Small intestine (tissue), 7 donors: ENCODE data around the gene RNF115. TPM values are rescaled to one million over a fixed set of nuclear protein-coding genes. Genes with fewer than 3 reads are reported as not detected.
A peak's percentile ranks its signal among the peaks of the same experiment; 100 is the strongest.

ENCODE experiments used
- DNase-seq, 2 donors: peaks; one replicate each; pipeline versions ENCODE4 v3.0.0 to v3.0.0-alpha.2; 2013
- FAIRE-seq: peaks from 2 replicates; lab custom pipeline; 2012; peaks lifted over from hg19 to GRCh38; lab: Jason Lieb, UNC
- H3K27ac ChIP-seq, 3 donors: one replicate each; pipeline ENCODE4 v1.5.1; 2013; ENCODE audit warnings: low read length in 2 of 3, mild to moderate bottlenecking in 2 of 3, control low read depth in 1 of 3, inconsistent platforms in 1 of 3, low read depth in 1 of 3, moderate library complexity in 1 of 3
- H3K27me3 ChIP-seq, 3 donors: one replicate each; pipeline ENCODE4 v1.6.1; 2013; ENCODE audit warnings: low read length in 3 of 3, inconsistent platforms in 1 of 3; ENCODE audit not compliant: control insufficient read depth in 3 of 3, insufficient read depth in 3 of 3
- H3K36me3 ChIP-seq, 3 donors: one replicate each; pipeline ENCODE4 v1.6.1; 2013; ENCODE audit warnings: low read length in 3 of 3, inconsistent platforms in 1 of 3, low read depth in 1 of 3, mild to moderate bottlenecking in 1 of 3, moderate library complexity in 1 of 3; ENCODE audit not compliant: control insufficient read depth in 3 of 3, insufficient read depth in 2 of 3
- H3K4me1 ChIP-seq, 3 donors: one replicate each; pipeline ENCODE4 v1.6.1; 2013; ENCODE audit warnings: low read length in 2 of 3, inconsistent platforms in 1 of 3, low read depth in 1 of 3, mild to moderate bottlenecking in 1 of 3, moderate library complexity in 1 of 3; ENCODE audit not compliant: control insufficient read depth in 3 of 3, insufficient read depth in 2 of 3
- H3K4me3 ChIP-seq, 3 donors: one replicate each; pipeline ENCODE4 v1.5.1; 2013; ENCODE audit warnings: low read length in 3 of 3, control low read depth in 1 of 3, inconsistent platforms in 1 of 3, low read depth in 1 of 3, mild to moderate bottlenecking in 1 of 3, moderate library complexity in 1 of 3
- H3K9me3 ChIP-seq, 2 donors: one replicate each; pipeline ENCODE4 v1.6.1; 2013; ENCODE audit warnings: low read depth in 1 of 2, low read length in 1 of 2; ENCODE audit not compliant: control insufficient read depth in 2 of 2, insufficient read depth in 1 of 2
- WGBS, 3 donors: extraction: QIAGEN DNeasy Blood & Tissue Kit; methylation state at CpG; one replicate each; pipeline ENCODE4 v1.1.7; 2013; 5-methylcytosine and 5-hydroxymethylcytosine counted together
- polyA plus RNA-seq, 4 donors: library from polyadenylated mRNA; stranded (reverse) in 3 of 4; unstranded in 1 of 4; fragments of 200-250 nt in 3 of 4; fragments of 120-200 nt in 1 of 4; gene quantifications; one replicate each; pipeline versions ENCODE4 v1.2.1 to v1.2.3, GENCODE V29; 2013
- donor health status: healthy with polysubstance abuse.
- donor health status: control.
- donor health status: control.
- donor health status: Bipolar disorder and iron deficiency.
- donor health status: healthy.

The RNF115 gene
- polyA plus RNA-seq, 4 donors = 2.7 to 12.3 (median 4.0) TPM

DNA sequence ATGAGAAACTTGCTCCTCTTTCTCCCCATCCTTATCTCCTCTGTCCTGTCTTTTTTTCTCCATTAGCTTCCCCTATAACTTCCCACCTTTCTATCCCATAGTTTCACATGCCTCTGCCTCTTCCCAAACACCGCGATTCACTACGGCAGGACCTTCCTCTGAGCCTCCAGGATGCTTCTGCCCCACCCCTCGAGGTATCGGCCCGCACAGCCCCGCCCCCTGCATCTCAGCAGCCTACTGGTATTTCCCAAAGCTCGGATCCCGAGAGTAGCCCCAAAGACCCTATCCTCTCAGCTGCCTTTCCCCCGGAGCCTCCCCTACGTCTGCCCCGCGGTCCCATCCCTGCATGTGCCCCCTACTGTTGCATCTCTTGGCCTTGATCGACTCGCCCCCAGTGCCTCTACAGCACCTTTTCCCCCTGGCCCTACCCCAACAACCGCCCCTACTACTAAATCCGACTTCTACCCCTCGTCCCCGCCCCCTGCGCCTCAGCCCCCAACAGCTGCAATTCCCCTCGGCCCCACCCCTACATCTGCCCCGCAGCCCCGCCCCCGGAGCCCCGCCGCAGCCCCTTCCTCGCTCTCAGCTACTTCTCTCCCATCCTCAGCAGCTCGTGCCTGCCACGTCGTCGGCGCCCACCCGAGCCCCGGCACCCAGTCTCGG lies 34.5 kb upstream of the RNF115 start:
- Histone ChIP-seq H3K36me3 (peaks cover 0 to 32% (median 5%) of the 10 kb centered on the region in 3 donors), H3K27ac (peak overlapping the region; percentile 54 to 89 (median 89)), H3K4me3 (peak overlapping the region; percentile 84), H3K4me1 (peaks cover 2 to 9% (median 6%) of the 10 kb centered on the region in 3 donors), H3K9me3 (no peaks in the 10 kb centered on the region), H3K27me3 (no peaks in the 10 kb centered on the region)
- FAIRE-seq (no peak), DNase-seq (peak; percentile 45 to 55)
- WGBS, 3 donors = 1% methylated on average over 35 of the region's 35 CpGs

GRCh38 chr1:145857170-145857569 lies 33.3 kb upstream of the RNF115 start:
- H3K4me3 ChIP-seq = no peak overlapping the region
- 69 to 93% (median 82%) methylated on average over 4 of the region's 4 CpGs for WGBS, 3 donors
- no peak for FAIRE-seq

GRCh38 chr1:145855426-145855948 lies 31.6 kb upstream of the RNF115 start:
- Histone ChIP-seq H3K27ac (no peak overlapping the region), H3K4me1 (peaks cover 2 to 9% (median 6%) of the 10 kb centered on the region in 3 donors), H3K36me3 (peaks cover 0 to 48% (median 10%) of the 10 kb centered on the region in 3 donors), H3K27me3 (no peaks in the 10 kb centered on the region), H3K9me3 (no peaks in the 10 kb centered on the region), H3K4me3 (no peak overlapping the region)
- 73 to 88% (median 75%) methylated on average over 7 of the region's 7 CpGs for WGBS, 3 donors
- DNase-seq = no peak
- no peak for FAIRE-seq

More at GRCh38 chr1:145857170-145857569, 33.3 kb upstream of the RNF115 start:
- H3K27ac ChIP-seq = no peak overlapping the region
- no peak for DNase-seq
- H3K27me3 ChIP-seq = no peaks in the 10 kb centered on the region
- H3K4me1 ChIP-seq = peaks cover 2 to 9% (median 6%) of the 10 kb centered on the region in 3 donors
- H3K9me3 ChIP-seq = no peaks in the 10 kb centered on the region
- H3K36me3 ChIP-seq = peaks cover 0 to 34% (median 6%) of the 10 kb centered on the region in 3 donors

GRCh38 chr1:145849356-145850160 lies 25.7 kb upstream of the RNF115 start:
- H3K4me1 ChIP-seq = peaks cover 0 to 5% (median 0%) of the 10 kb centered on the region in 3 donors
- 79 to 88% (median 82%) methylated on average over 15 of the region's 15 CpGs for WGBS, 3 donors
- H3K27ac ChIP-seq = peak overlapping the region in 1 of 3 donors; percentile 13
- DNase-seq (no peak), FAIRE-seq (no peak)
- H3K36me3 ChIP-seq = peaks cover 0 to 47% (median 14%) of the 10 kb centered on the region in 3 donors
- H3K9me3 ChIP-seq = no peaks in the 10 kb centered on the region
- H3K4me3 ChIP-seq = no peak overlapping the region
- no peaks in the 10 kb centered on the region for H3K27me3 ChIP-seq

GRCh38 chr1:145847827-145848226 lies 23.9 kb upstream of the RNF115 start:
- H3K9me3 ChIP-seq = no peaks in the 10 kb centered on the region
- DNase-seq (no peak), FAIRE-seq (no peak)
- H3K27ac ChIP-seq = no peak overlapping the region
- WGBS, 3 donors = 76 to 84% (median 84%) methylated on average over 3 of the region's 3 CpGs
- no peak overlapping the region for H3K4me3 ChIP-seq
- no peaks in the 10 kb centered on the region for H3K27me3 ChIP-seq
- peaks cover 3 to 36% (median 10%) of the 10 kb centered on the region in 3 donors for H3K36me3 ChIP-seq
- H3K4me1 ChIP-seq = peaks cover 0 to 5% (median 0%) of the 10 kb centered on the region in 3 donors

DNA sequence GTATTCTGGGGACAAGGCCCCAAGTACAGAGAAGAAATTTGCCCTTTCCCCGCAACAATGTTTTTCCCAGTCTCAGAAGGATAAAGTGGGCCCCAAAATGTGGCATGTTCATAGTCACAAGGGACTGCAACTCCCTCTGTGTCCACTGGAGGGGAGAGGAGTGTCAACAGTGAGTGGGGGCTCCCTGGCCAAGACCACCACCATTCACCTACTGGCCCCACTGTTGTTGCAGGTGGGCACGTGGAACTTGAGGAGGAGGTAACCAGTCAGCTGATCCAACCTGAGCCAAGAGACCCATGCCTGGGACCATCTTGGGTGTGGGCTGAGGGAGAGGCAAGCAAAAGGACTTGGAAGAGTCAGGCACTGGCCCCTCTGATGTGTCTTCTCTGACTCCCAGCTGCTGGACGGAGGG lies 22.3 kb upstream of the RNF115 start:
- peak overlapping the region in 1 of 3 donors; percentile 59 for H3K4me3 ChIP-seq
- peak; percentile 21 to 57 for DNase-seq
- FAIRE-seq = no peak
- 56 to 61% (median 59%) methylated on average over 3 of the region's 3 CpGs for WGBS, 3 donors
- peak overlapping the region in 1 of 3 donors; percentile 57 for H3K27ac ChIP-seq
- peaks cover 0 to 5% (median 0%) of the 10 kb centered on the region in 3 donors for H3K4me1 ChIP-seq
- H3K9me3 ChIP-seq = no peaks in the 10 kb centered on the region
- peaks cover 13 to 34% (median 17%) of the 10 kb centered on the region in 3 donors for H3K36me3 ChIP-seq
- no peaks in the 10 kb centered on the region for H3K27me3 ChIP-seq

- peak within 1 kb of the TSS; percentile 14 to 59 (median 45) for H3K4me3 ChIP-seq
- no peaks in the 10 kb centered on the region for H3K27me3 ChIP-seq
- peaks cover 18 to 31% (median 19%) of the 10 kb centered on the region in 3 donors for H3K36me3 ChIP-seq
- DNase-seq (peak; percentile 66 to 89), FAIRE-seq (no peak)
- no peaks in the 10 kb centered on the region for H3K9me3 ChIP-seq
- WGBS, 3 donors = 0 to 1% (median 1%) methylated on average over 43 to 50 of the region's 50 CpGs
- H3K27ac ChIP-seq = peak within 1 kb of the TSS in 2 of 3 donors; percentile 3 to 57
- peaks cover 0 to 5% (median 0%) of the 10 kb centered on the region in 3 donors for H3K4me1 ChIP-seq
Observed at GRCh38 chr1:145845514-145846161, 21.7 kb upstream of the RNF115 start, which contains the start of gene NUDT17. TSS of gene NUDT17 (plus strand) at chr1:145845630. CDS start at chr1:145845641, 11 bp downstream.
